Measurements from ENCODE around the gene PSMB9.

DNA sequence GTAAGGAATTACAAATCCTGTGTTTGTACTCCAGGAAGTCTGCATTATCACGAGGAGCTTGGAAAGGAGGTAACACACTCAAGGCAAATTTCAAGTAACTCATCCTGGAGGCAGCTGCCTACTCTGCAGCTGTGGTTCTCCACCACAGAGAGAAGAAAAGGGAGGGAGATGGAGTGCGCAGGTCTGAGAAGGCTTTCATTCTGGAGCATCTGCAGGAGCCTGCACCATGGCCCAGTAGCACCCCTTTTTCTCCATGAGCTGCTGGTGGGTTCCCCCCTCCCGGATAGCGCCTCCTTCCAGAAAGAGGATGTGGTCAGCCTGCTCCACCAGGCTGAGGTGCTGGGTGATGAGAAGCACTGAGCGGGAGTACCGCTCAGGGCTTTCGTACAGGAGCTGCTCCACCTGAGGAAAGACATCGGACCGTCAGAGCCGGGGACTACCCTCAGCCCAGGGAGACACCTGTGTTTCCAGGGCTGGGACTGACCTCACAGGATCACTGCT lies 8.6 kb upstream of the PSMB9 start:
- TF ChIP-seq, protein P1, sequence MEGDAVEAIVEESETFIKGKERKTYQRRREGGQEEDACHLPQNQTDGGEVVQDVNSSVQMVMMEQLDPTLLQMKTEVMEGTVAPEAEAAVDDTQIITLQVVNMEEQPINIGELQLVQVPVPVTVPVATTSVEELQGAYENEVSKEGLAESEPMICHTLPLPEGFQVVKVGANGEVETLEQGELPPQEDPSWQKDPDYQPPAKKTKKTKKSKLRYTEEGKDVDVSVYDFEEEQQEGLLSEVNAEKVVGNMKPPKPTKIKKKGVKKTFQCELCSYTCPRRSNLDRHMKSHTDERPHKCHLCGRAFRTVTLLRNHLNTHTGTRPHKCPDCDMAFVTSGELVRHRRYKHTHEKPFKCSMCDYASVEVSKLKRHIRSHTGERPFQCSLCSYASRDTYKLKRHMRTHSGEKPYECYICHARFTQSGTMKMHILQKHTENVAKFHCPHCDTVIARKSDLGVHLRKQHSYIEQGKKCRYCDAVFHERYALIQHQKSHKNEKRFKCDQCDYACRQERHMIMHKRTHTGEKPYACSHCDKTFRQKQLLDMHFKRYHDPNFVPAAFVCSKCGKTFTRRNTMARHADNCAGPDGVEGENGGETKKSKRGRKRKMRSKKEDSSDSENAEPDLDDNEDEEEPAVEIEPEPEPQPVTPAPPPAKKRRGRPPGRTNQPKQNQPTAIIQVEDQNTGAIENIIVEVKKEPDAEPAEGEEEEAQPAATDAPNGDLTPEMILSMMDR (IDR thresholded peaks at IDR 0.05), result no peak
- no peak for TF ChIP-seq POLR2A (IDR thresholded peaks at IDR 0.05)
